ENCODE data around the gene MGME1. TPM values are rescaled to one million over a fixed set of nuclear protein-coding genes. Genes with fewer than 3 reads are reported as not detected.

The MGME1 gene
- total RNA-seq, 1 experiment from 2014 or later: 56.0 TPM

DNA sequence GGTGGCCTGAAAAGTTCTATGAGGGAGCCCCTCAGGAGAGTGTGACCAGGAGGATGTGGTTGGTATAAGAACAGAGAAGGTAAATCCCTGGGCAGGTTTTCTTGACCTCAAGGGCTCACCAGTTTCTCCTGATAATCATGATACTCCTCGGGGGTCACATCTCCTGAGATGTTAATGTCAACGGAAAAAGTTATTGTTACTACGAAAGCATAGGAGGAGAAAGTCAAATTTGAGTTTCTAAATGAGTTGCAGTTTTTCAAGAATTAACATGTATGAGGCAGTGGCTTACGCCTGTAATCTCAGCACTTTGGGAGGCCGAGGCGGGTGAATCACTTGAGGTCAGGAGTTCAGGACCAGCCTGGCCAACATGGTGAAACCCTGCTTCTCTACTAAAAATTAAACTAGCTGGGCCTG, 23.4 kb downstream of the MGME1 start (continued):
- TF ChIP-seq, protein P1, sequence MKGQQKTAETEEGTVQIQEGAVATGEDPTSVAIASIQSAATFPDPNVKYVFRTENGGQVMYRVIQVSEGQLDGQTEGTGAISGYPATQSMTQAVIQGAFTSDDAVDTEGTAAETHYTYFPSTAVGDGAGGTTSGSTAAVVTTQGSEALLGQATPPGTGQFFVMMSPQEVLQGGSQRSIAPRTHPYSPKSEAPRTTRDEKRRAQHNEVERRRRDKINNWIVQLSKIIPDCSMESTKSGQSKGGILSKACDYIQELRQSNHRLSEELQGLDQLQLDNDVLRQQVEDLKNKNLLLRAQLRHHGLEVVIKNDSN (CRISPR knock-in tag; IDR thresholded peaks at IDR 0.05): no peak
- TF ChIP-seq, protein P2, sequence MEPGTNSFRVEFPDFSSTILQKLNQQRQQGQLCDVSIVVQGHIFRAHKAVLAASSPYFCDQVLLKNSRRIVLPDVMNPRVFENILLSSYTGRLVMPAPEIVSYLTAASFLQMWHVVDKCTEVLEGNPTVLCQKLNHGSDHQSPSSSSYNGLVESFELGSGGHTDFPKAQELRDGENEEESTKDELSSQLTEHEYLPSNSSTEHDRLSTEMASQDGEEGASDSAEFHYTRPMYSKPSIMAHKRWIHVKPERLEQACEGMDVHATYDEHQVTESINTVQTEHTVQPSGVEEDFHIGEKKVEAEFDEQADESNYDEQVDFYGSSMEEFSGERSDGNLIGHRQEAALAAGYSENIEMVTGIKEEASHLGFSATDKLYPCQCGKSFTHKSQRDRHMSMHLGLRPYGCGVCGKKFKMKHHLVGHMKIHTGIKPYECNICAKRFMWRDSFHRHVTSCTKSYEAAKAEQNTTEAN (CRISPR knock-in tag; IDR thresholded peaks at IDR 0.05): no peak
- TF ChIP-seq, protein P3, sequence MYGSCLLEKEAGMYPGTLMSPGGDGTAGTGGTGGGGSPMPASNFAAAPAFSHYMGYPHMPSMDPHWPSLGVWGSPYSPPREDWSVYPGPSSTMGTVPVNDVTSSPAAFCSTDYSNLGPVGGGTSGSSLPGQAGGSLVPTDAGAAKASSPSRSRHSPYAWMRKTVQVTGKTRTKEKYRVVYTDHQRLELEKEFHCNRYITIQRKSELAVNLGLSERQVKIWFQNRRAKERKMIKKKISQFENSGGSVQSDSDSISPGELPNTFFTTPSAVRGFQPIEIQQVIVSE (CRISPR knock-in tag; IDR thresholded peaks at IDR 0.05; ENCODE audit: borderline replicate concordance): no peak
- TF ChIP-seq, protein P4, sequence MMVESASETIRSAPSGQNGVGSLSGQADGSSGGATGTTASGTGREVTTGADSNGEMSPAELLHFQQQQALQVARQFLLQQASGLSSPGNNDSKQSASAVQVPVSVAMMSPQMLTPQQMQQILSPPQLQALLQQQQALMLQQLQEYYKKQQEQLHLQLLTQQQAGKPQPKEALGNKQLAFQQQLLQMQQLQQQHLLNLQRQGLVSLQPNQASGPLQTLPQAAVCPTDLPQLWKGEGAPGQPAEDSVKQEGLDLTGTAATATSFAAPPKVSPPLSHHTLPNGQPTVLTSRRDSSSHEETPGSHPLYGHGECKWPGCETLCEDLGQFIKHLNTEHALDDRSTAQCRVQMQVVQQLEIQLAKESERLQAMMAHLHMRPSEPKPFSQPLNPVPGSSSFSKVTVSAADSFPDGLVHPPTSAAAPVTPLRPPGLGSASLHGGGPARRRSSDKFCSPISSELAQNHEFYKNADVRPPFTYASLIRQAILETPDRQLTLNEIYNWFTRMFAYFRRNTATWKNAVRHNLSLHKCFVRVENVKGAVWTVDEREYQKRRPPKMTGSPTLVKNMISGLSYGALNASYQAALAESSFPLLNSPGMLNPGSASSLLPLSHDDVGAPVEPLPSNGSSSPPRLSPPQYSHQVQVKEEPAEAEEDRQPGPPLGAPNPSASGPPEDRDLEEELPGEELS (CRISPR knock-in tag; IDR thresholded peaks at IDR 0.05): no peak
- TF ChIP-seq TCF7 (CRISPR knock-in tag; IDR thresholded peaks at IDR 0.05; ENCODE audit: low read depth) (no peak), GABPB1 (CRISPR knock-in tag; IDR thresholded peaks at IDR 0.05) (no peak)
- TF ChIP-seq, protein P5, sequence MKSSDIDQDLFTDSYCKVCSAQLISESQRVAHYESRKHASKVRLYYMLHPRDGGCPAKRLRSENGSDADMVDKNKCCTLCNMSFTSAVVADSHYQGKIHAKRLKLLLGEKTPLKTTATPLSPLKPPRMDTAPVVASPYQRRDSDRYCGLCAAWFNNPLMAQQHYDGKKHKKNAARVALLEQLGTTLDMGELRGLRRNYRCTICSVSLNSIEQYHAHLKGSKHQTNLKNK (CRISPR knock-in tag; IDR thresholded peaks at IDR 0.05): no peak

DNA sequence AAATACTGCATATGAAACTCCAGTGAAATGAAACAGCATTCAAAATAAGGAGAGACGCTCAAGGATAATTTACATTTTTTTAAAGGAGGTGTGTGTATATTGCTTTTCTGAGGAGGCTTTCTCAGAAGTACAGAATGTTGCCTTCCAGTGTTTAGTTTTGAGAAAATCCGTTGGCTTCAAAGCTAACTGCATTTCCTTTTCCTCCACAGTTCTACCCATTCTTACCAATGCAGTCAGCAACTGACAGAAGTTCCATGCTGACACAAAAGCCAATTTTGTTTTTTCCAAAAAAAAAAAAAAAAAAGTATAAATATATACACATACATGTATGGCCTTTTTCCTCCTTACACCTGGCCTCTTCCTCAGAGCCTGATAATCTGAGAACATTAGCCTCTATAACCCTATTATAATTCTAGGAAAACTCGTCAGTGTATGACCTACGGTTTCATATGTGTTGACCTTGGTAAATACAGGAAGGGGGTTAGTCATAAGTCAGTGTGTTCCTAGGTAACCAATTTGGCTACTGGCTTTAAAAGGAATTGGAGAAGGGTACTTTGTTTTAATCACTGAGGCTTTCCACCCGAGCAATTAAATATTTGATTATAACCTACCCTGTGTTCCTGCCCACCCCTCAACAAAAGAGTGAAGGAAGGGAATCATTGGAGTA, 24.2 kb downstream of the MGME1 start:
- Mint-ChIP-seq H3K27me3 (ENCODE audit: low read depth) (no peaks in the 10 kb centered on the region), H3K36me3 (peaks cover 20% of the 10 kb centered on the region), H3K4me3 (no peak overlapping the region), H3K9me3 (no peaks in the 10 kb centered on the region), H3K4me1 (peaks cover 16% of the 10 kb centered on the region), H3K27ac (no peak overlapping the region)
- ATAC-seq (no peak), DNase-seq (ENCODE audit: low spot score) (no peak)
- CTCF ChIA-PET: interaction anchor here (1.1 kb wide), 1 partner anchor 311 kb away, joined by 3 read pairs; the partner anchor contains the start of gene RRBP1
- POLR2A ChIA-PET: interaction anchor here (0.6 to 0.7 kb wide), 2 partner anchors 32 to 60 kb away, joined by 3 to 5 read pairs; no protein-coding TSS in a partner anchor
- TF ChIP-seq, protein P6, sequence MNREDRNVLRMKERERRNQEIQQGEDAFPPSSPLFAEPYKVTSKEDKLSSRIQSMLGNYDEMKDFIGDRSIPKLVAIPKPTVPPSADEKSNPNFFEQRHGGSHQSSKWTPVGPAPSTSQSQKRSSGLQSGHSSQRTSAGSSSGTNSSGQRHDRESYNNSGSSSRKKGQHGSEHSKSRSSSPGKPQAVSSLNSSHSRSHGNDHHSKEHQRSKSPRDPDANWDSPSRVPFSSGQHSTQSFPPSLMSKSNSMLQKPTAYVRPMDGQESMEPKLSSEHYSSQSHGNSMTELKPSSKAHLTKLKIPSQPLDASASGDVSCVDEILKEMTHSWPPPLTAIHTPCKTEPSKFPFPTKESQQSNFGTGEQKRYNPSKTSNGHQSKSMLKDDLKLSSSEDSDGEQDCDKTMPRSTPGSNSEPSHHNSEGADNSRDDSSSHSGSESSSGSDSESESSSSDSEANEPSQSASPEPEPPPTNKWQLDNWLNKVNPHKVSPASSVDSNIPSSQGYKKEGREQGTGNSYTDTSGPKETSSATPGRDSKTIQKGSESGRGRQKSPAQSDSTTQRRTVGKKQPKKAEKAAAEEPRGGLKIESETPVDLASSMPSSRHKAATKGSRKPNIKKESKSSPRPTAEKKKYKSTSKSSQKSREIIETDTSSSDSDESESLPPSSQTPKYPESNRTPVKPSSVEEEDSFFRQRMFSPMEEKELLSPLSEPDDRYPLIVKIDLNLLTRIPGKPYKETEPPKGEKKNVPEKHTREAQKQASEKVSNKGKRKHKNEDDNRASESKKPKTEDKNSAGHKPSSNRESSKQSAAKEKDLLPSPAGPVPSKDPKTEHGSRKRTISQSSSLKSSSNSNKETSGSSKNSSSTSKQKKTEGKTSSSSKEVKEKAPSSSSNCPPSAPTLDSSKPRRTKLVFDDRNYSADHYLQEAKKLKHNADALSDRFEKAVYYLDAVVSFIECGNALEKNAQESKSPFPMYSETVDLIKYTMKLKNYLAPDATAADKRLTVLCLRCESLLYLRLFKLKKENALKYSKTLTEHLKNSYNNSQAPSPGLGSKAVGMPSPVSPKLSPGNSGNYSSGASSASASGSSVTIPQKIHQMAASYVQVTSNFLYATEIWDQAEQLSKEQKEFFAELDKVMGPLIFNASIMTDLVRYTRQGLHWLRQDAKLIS (CRISPR knock-in tag; IDR thresholded peaks at IDR 0.05; ENCODE audit: borderline replicate concordance): no peak
- TF ChIP-seq, protein P7, sequence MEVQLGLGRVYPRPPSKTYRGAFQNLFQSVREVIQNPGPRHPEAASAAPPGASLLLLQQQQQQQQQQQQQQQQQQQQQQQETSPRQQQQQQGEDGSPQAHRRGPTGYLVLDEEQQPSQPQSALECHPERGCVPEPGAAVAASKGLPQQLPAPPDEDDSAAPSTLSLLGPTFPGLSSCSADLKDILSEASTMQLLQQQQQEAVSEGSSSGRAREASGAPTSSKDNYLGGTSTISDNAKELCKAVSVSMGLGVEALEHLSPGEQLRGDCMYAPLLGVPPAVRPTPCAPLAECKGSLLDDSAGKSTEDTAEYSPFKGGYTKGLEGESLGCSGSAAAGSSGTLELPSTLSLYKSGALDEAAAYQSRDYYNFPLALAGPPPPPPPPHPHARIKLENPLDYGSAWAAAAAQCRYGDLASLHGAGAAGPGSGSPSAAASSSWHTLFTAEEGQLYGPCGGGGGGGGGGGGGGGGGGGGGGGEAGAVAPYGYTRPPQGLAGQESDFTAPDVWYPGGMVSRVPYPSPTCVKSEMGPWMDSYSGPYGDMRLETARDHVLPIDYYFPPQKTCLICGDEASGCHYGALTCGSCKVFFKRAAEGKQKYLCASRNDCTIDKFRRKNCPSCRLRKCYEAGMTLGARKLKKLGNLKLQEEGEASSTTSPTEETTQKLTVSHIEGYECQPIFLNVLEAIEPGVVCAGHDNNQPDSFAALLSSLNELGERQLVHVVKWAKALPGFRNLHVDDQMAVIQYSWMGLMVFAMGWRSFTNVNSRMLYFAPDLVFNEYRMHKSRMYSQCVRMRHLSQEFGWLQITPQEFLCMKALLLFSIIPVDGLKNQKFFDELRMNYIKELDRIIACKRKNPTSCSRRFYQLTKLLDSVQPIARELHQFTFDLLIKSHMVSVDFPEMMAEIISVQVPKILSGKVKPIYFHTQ (CRISPR knock-in tag; IDR thresholded peaks at IDR 0.05): no peak
- TF ChIP-seq ESRRA (CRISPR knock-in tag; IDR thresholded peaks at IDR 0.05; ENCODE audit: borderline replicate concordance) (no peak), OVOL2 (CRISPR knock-in tag; IDR thresholded peaks at IDR 0.05; ENCODE audit: borderline replicate concordance) (no peak), SMAD4 (CRISPR knock-in tag; IDR thresholded peaks at IDR 0.05) (no peak), FOXJ3 (CRISPR knock-in tag; IDR thresholded peaks at IDR 0.05; ENCODE audit: borderline replicate concordance) (no peak), ZNF416 (CRISPR knock-in tag; IDR thresholded peaks at IDR 0.05) (no peak), CREB1 (CRISPR knock-in tag; IDR thresholded peaks at IDR 0.05) (no peak)
- TF ChIP-seq, protein P4 (CRISPR knock-in tag; IDR thresholded peaks at IDR 0.05): no peak
- TF ChIP-seq, protein P8, sequence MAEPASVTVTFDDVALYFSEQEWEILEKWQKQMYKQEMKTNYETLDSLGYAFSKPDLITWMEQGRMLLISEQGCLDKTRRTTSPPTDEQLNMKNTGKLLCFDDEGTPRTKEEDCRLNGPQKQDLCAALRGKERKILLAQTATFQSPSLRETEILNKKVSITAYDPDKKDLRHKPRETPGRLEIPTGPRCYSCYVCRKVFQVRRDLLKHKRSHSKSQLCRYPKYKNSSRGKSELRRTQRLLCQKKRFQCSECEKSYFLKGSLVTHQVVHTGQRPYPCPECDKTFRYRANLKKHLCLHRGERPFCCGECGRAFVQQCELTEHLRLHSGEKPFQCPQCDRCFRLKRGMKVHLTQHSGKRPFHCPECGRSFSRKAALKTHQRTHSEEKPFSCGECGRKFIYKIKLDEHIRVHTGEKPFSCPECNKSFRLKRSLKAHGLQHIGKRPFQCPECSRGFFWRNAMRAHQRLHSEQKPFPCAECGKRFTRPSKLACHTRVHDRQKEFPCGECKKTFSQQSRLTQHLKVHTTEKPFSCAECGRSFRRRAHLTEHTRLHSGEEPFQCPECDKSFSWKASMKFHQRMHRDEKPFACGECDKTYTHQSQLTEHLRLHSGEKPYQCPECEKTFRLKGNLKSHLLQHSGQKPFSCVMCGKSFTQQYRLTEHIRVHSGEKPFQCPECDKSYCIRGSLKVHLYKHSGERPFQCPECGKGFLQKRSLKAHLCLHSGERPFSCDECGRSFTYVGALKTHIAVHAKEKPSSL (CRISPR knock-in tag; conservative IDR thresholded peaks at IDR 0.05): no peak
